ENCODE measurements around the gene SF3B3. TPM values are rescaled to one million over a fixed set of nuclear protein-coding genes. Genes with fewer than 3 reads are reported as not detected.
A peak's percentile ranks its signal among the peaks of the same experiment; 100 is the strongest.

Gene SF3B3
- total RNA-seq, 1 experiment from 2014 or later, result 403 TPM

- Histone ChIP-seq H3K9me2 (ENCODE audit: insufficient read depth) (no peaks in the 10 kb centered on the region), H3K4me1 (ENCODE audit: control insufficient read depth in 1 of 2, insufficient read depth in 2 of 2, low read length in 2 of 2) (no peaks in the 10 kb centered on the region), H3K27ac (ENCODE audit: low read depth, low read length) (no peak overlapping the region), H3K4me2 (ENCODE audit: low read length) (no peak overlapping the region), H3K9ac (ENCODE audit: low read length) (no peak overlapping the region), H3K36me3 (ENCODE audit: control insufficient read depth in 1 of 2, insufficient read depth in 2 of 2, low read length in 2 of 2) (no peaks in the 10 kb centered on the region), H3K27me3 (ENCODE audit: insufficient read depth, low read length) (no peaks in the 10 kb centered on the region), H4K20me1 (ENCODE audit: insufficient read depth) (no peaks in the 10 kb centered on the region), H2AFZ (ENCODE audit: low read depth, low read length, poor library complexity, severe bottlenecking) (no peak overlapping the region), H3K9me3 (ENCODE audit: control insufficient read depth in 1 of 2, insufficient read depth in 1 of 2, low read depth in 1 of 2, low read length in 2 of 2) (no peaks in the 10 kb centered on the region), H3K4me3 (replicated peaks in 1 of 2; ENCODE audit: low read depth in 1 of 2, low read length in 2 of 2) (no peak overlapping the region), H3K79me2 (ENCODE audit: insufficient read depth, low read length) (no peaks in the 10 kb centered on the region)
- ChIA-PET RAD21 (ENCODE audit: low non-redundant PET in 1 of 2, low total read pairs in 2 of 2, uncharacterized antibody in 2 of 2, unreplicated experiment in 2 of 2) (no interaction called here), POLR2A (no interaction called here), CTCF (no interaction called here)
- intact Hi-C loops (cut with micrococcal nuclease), result no loop called here
- TF ChIP-seq ELF1 (IDR thresholded peaks at IDR 0.05; ENCODE audit: borderline replicate concordance, low read depth), result no peak
- no peak for TF ChIP-seq EGR1 (IDR thresholded peaks at IDR 0.05; ENCODE audit: low read depth)
- TF ChIP-seq EZH2 (IDR thresholded peaks at IDR 0.05), result no peak
- no peak for TF ChIP-seq ZBTB33 (IDR thresholded peaks at IDR 0.05; ENCODE audit: extremely low read depth, insufficient replicate concordance, low read length)
- no peak for TF ChIP-seq RAD21 (IDR thresholded peaks at IDR 0.05; ENCODE audit: low read depth)
- TF ChIP-seq POLR2AphosphoS5 (IDR thresholded peaks at IDR 0.05; ENCODE audit: low read depth, low read length), result no peak
- no peak for TF ChIP-seq EZH2phosphoT487 (IDR thresholded peaks at IDR 0.05; ENCODE audit: borderline replicate concordance)
- TF ChIP-seq POLR2A (IDR thresholded peaks at IDR 0.05; ENCODE audit: borderline replicate concordance, extremely low read depth, insufficient read depth, insufficient read length), result no peak
- no peak for TF ChIP-seq YY1 (IDR thresholded peaks at IDR 0.05; ENCODE audit: extremely low read depth, insufficient replicate concordance, low read depth, low read length)
- no peak for TF ChIP-seq SIN3A (IDR thresholded peaks at IDR 0.05; ENCODE audit: low read depth)
- 0 out of 2 replicates have a peak, but pooled peaks have one; percentile 28 for ATAC-seq
- DNase-seq (ENCODE audit: low read depth, low spot score), result no peak
- no TSS peak for BruUV-seq (replicated peaks)
Observed at GRCh38 chr16:70592106-70592571, 68.5 kb downstream of the SF3B3 start.
